ENCODE results near the gene SNX27.
"Not testable (repeated sequence)": the region's sequence is repeated elsewhere in the genome, so short reads cannot be mapped to it uniquely, and the experiment has no call there.

The SNX27 gene

DNA sequence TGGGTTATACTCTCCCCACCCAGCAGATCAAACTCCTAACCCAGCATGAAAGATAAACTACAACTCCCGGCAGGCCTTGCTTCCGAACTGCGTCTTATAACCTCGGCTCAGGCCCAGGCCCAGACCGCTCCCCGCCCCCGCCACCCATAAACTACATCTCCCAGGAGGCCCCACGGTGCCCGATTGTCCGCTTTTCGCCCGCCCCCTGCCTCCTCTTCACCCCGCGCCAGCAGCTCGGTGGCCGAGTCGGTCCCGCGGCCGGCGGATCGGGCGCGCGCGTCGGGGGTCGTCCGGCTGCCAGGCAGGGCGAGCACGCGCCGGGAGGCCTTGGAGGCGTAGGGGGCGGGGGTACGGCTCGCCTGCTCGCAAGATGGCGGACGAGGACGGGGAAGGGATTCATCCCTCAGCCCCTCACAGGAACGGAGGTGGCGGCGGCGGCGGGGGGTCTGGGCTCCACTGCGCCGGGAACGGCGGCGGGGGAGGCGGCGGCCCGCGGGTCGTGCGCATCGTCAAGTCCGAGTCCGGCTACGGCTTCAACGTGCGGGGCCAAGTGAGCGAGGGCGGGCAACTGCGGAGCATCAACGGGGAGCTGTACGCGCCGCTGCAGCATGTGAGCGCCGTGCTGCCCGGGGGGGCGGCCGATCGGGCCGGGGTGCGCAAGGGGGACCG, at the start of gene SNX27:
Gene SNX27, plus strand, starts transcription at position 219 of the 669 bp plus-strand sequence. Its CDS starts 152 bp downstream, at position 371.
- DNase-seq (ENCODE audit: low read depth): peak; percentile 84

GRCh38 chr1:151562661-151563060, 49.2 kb upstream of the SNX27 start:
- DNase-seq (ENCODE audit: low read depth): no peak

DNA sequence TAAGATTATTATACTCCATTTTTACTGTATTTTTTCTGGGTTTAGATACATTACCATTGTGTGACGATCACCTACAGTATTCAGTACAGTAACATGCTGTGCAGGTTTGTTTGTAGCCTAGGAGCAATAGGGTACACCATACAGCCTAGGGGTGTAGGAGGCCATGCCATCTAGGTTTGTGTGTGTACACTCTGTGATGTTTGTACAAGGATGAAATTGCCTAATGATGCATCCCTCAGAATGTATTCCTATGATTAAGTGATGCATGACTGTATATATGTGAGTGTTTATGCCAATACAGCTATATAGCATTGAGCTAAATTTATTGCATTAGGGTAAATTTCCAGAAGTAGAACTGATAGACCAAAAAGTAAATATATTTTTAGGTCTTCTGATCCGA, 48.5 kb upstream of the SNX27 start:
- no peak for DNase-seq (ENCODE audit: low read depth)

DNA sequence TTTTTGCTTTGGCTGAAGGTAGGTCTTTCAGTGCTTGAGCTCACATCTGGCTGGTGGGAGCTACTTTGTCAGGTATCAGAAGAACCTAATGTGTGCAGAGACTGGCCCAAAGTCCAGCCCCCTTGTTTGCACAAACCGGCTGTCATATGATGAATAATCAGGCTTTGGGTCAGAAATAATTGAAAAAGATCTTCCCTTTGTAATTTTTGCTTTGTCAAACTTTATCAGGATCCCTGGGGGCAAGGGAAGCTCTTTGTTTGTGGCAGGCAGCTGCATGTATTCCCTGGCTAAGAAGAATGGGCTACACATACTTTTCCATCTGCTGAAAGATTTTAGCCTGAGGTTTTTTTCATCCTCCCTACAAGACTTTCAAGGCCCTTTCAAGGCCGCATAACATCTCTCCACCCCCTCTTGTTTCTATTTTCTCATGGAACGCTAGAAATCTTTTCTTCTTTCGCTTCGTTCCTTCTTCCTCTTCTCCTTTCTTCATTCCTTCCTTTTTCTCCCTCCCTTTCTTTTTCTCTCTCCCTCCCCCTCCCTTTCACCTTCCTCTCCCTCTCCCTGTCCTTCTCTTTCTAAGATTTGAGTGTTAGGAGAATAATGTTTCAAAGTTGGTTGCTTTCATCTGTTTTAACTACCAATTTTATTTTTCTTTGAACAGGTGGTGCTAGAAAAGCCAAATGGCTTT, 46.2 kb upstream of the SNX27 start:
- DNase-seq (ENCODE audit: low read depth): no peak

DNA sequence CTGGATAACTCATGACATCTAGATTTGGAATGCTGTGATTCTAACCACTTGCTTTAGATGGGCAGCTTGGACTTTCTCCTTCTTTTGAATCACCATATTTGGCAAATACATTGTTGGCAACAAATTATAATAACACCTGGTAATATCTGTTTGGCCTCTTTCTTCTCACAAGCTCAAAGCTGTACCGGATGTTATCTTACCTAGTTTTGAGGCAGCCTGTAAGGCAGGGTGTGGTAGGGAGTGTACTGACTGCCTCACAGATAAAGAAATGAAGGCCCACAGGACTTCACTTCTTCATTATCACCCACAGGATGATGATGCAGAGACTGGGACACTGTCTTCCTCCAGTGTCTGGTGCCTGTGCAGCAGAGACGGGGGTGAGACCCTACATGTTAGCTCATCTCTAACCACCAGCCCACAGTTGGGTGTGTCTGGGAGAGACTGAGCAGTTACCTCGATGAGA, 43.2 kb upstream of the SNX27 start:
- peak; percentile 2 for DNase-seq (ENCODE audit: low read depth)

DNA sequence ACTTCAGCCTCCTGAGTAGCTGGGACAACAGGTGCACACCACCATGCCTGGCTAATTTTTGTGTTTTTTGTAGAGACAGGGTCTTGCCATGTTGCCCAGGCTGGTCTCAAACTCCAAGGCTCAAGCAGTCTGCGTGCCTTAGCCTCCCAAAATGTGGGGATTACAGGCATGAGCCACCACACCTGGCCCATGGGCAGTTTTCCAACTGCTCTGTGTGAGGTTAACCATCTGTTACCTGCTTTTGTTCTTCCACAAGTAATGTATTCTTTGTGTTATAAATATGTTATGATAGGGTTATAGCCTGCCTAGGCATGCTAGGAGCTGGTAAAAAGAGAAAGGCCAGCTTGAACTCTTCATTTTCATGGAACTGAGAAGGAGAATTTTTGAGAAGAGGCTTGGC, 41.0 kb upstream of the SNX27 start:
- no peak for DNase-seq (ENCODE audit: low read depth)

DNA sequence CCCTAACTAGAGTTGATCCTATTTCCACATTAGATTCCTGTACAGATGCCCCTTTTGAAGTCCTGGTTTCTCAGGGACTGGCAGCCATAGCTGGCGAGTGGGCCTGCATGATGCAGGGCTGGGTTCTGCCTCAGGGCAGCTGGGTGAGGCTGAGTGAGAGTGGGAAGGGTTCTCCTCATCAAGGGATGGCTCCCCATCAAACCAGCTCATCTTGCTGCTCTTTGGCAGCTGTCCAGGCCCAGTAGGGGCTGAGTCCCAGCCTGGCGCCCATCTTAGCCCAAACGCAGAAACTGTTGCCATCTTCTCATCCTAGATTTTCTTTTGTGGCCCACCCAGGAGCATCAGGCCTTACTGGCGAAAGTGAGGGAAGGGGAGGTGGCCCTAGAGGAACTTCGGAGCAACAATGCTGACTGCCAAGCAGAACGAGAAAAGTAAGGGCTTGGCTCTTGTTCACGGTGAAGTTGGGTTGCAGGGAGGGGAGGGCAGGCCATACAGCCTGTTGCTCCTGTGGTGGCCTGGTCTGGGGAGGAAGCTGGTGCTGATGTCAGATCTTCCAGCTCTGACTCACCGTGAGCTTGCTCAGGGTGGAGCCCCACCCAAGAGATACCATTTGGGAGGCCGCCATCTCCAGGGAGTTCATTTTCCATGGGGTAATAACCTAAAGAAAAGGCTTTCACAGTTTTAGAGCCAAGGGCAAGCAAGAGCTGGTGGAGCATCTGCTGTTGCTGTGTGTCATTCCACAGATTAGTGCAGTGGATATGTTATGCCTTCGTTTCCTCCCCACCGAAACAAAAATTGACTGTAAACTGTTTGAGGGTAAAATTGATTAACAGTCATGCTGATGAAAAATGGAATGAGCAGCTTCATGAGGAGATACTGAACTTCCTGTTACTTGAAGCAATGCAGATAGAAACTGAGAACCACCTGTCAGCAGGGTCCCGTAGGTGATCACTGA, 37.0 kb upstream of the SNX27 start:
- no peak for DNase-seq (ENCODE audit: low read depth)

DNA sequence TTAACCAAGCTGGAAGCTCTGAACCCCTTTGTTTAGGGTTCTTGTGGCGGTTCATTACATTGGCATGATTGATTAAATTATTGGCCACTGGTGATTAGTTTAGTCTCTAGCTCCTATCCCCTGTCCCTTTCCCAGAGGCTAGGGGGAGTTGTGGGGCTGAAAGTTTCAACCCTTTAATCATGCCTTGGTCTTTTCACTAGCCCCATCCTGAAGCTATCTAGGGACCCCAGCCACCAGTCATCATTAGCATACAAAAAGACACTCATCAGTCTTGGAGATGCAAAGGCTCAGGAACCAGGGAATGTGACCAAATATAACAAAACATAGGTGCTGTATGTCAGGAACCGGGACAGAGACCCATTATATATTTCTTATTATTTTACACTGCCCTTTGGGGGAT, 34.7 kb upstream of the SNX27 start:
- DNase-seq (ENCODE audit: low read depth): no peak

- no peak for DNase-seq (ENCODE audit: low read depth)
These were observed 32.9 kb upstream of the SNX27 start for GRCh38 chr1:151578941-151579340.

DNA sequence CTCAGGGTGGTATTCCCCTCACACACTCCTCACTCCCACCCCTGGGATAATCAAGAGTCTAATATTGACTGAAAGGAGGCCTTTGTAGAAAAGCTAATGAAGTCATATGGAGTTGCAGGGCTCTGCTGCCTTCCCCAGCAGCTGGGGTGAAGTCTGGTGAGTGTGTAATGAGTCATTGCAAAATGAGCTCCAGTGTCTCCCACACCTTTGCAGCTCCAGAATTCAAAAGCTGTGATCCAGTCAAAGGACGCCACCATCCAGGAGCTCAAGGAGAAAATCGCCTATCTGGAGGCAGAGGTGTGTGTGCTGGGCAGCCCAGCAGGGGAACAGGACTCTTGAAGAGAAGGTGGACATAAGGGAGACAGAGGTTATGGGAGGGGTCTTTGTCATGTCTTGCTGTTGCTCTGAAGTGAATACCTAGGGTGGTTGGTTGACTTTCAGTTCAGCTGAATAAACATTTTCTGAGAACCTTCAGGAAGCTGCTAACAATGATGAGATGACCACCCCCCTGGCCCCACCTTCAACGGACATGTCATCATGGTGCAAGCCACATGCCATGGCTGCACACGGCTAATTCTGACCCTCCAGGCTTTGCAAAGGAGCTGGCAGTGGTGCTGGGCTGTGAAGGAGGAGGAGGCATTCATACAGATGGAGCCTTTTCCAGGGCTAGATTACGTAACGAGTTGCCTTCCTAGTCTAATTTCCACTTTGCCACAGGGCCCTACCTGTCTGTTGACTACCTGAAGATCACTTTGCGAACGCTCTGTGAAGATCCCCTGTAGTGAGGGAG, 32.2 kb upstream of the SNX27 start:
- DNase-seq (ENCODE audit: low read depth): no peak

GRCh38 chr1:151581451-151581850, 30.4 kb upstream of the SNX27 start:
- DNase-seq (ENCODE audit: low read depth): no peak

- DNase-seq (ENCODE audit: low read depth): no peak
These were observed 29.9 kb upstream of the SNX27 start for GRCh38 chr1:151581921-151582320.

GRCh38 chr1:151583796-151584195, 28.1 kb upstream of the SNX27 start:
- DNase-seq (ENCODE audit: low read depth): no peak

DNA sequence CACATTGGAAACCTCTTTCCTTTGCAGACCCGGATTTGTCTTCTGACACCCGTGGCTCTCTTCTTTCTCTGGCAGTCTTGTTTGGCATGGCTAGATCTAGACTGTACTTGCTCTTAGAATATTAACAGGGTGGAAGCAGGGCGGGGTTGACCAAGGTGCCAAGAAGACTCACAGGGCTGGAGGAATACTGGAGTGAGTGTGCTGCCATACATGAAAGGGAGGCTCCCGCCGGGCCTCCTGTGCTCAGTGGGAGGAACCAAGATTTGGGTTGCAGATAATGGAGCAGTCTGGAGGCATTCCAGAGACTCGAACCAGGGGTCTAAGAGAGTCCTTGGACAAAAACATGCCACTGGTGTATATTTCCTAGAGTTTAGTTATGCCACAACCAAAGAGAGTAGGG, 27.6 kb upstream of the SNX27 start:
- DNase-seq (ENCODE audit: low read depth): no peak

- no peak for DNase-seq (ENCODE audit: low read depth)
These were observed 27.1 kb upstream of the SNX27 start for GRCh38 chr1:151584780-151585179.

- DNase-seq (ENCODE audit: low read depth): no peak
These were observed 26.2 kb upstream of the SNX27 start for GRCh38 chr1:151585622-151586021.

DNA sequence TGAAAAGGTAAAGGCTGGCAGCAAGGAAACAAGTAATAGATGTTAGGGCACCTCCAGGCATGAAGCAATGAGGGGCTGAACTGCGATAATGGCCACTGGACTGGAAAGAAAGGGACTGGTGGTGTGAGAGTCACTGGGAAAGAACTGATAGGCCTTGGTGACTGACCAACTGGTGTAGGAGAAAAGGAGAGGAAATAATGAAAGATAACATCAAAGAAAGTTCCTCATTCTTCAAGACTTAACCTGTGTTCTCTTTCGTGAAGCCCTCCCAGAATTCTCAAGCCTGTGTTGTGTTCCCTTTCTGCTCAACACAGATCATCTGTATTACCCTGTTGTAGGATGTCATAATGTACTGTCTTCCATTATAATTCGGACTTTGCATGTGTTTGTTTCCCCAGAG, 20.9 kb upstream of the SNX27 start:
- no peak for DNase-seq (ENCODE audit: low read depth)

- DNase-seq (ENCODE audit: low read depth): no peak
These were observed 18.1 kb upstream of the SNX27 start for GRCh38 chr1:151593730-151594129.

GRCh38 chr1:151594143-151594625, 17.7 kb upstream of the SNX27 start:
- DNase-seq (ENCODE audit: low read depth): peak; percentile 67

GRCh38 chr1:151596166-151596953, 15.5 kb upstream of the SNX27 start:
- DNase-seq (ENCODE audit: low read depth): no peak

- DNase-seq (ENCODE audit: low read depth): not testable (repeated sequence)
These were observed 9.3 kb upstream of the SNX27 start for GRCh38 chr1:151602550-151602949.
